Immature natural killer cell (primary cell): ENCODE results near the gene CDH4. TPM values are rescaled to one million over a fixed set of nuclear protein-coding genes. Genes with fewer than 3 reads are reported as not detected.

Experiments used
- DNase-seq, 3 donors: peaks; one replicate each; pipeline ENCODE4 v3.0.0; 2022; ENCODE audit warnings: mixed read lengths in 1 of 3
- H3K27ac Mint-ChIP-seq, 6 donors: one replicate each; pipeline ENCODE4 v1.8.0; 2020; ENCODE audit warnings: mixed read lengths in 6 of 6, mild to moderate bottlenecking in 5 of 6, inconsistent platforms in 4 of 6, moderate library complexity in 3 of 6
- H3K27me3 Mint-ChIP-seq, 3 donors: one replicate each; pipeline ENCODE4 v1.8.0; 2020 to 2021; ENCODE audit warnings: low read depth in 3 of 3, mild to moderate bottlenecking in 3 of 3, mixed read lengths in 3 of 3, moderate library complexity in 3 of 3, inconsistent platforms in 1 of 3
- H3K36me3 Mint-ChIP-seq, 3 donors: one replicate each; pipeline ENCODE4 v1.8.0; 2020; ENCODE audit warnings: mixed read lengths in 3 of 3, inconsistent platforms in 2 of 3, mild to moderate bottlenecking in 2 of 3
- H3K4me1 Mint-ChIP-seq, 2 donors: one replicate each; pipeline ENCODE4 v1.8.0; 2020; ENCODE audit warnings: inconsistent platforms in 2 of 2, mild to moderate bottlenecking in 2 of 2, mixed read lengths in 2 of 2, moderate library complexity in 1 of 2
- H3K4me3 Mint-ChIP-seq, 5 donors: one replicate each; pipeline ENCODE4 v1.8.0; 2020; ENCODE audit warnings: mild to moderate bottlenecking in 5 of 5, mixed read lengths in 5 of 5, inconsistent platforms in 3 of 5, moderate library complexity in 3 of 5
- H3K9me3 Mint-ChIP-seq, 6 donors: one replicate each; pipeline ENCODE4 v1.8.0; 2020; ENCODE audit warnings: mild to moderate bottlenecking in 6 of 6, mixed read lengths in 6 of 6, inconsistent platforms in 4 of 6, moderate library complexity in 3 of 6
- polyA plus RNA-seq, 3 donors: library from polyadenylated mRNA; unstranded; fragments of 300-500 nt; fragmentation: Illumina TruSeq; gene quantifications; one replicate each; pipeline ENCODE4 v1.2.3, GENCODE V29; 2021

CDH4 gene
- polyA plus RNA-seq, 3 donors from 2014 or later, result not detected

GRCh38 chr20:61682114-61682995, 430.3 kb downstream of the CDH4 start:
- no peaks in the 10 kb centered on the region for H3K4me1 Mint-ChIP-seq
- H3K4me3 Mint-ChIP-seq, result no peak overlapping the region
- no peak overlapping the region for H3K27ac Mint-ChIP-seq
- no peak for DNase-seq
- peaks cover 0 to 5% (median 1%) of the 10 kb centered on the region in 6 donors for H3K9me3 Mint-ChIP-seq
- no peaks in the 10 kb centered on the region for H3K36me3 Mint-ChIP-seq
- H3K27me3 Mint-ChIP-seq, result peaks cover 2 to 3% (median 2%) of the 10 kb centered on the region in 3 donors

DNA sequence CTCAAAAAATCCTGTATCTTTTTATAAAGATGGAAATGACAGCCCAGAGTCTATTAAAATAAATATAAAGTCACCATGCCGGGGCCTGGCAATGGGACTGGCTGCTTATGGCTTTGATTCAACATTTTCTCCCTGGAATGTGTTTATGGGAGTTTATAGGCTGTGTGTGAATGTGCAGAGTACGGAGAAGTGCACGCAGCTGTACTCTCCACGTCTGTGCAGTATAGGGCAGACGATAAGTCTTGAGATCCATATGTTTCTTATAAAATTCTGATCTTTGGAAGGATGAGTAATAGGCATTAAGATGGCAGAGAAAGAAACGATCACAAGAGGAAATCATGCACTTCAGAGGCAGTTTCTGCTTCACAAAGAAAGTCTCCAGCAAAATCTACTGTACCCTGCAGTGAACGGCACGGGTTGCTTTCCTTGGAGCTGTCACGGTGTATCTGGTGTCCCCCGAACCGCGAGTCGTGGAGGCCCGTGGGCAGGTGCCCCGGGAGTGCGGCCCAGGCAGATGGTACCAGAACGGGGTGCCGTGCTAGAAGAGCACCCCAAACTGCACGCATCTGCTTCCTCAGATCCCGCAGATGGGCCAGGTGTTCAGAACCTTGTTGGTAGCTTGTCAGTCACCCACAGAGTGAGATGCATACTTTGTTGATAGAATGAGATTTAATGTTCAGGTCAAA, 431.1 kb downstream of the CDH4 start:
- H3K27me3 Mint-ChIP-seq, result peaks cover 1 to 3% (median 2%) of the 10 kb centered on the region in 3 donors
- DNase-seq, result no peak
- H3K4me3 Mint-ChIP-seq, result no peak overlapping the region
- no peak overlapping the region for H3K27ac Mint-ChIP-seq
- no peaks in the 10 kb centered on the region for H3K4me1 Mint-ChIP-seq
- H3K9me3 Mint-ChIP-seq, result peaks cover 0 to 5% (median 1%) of the 10 kb centered on the region in 6 donors
- H3K36me3 Mint-ChIP-seq, result no peaks in the 10 kb centered on the region

DNA sequence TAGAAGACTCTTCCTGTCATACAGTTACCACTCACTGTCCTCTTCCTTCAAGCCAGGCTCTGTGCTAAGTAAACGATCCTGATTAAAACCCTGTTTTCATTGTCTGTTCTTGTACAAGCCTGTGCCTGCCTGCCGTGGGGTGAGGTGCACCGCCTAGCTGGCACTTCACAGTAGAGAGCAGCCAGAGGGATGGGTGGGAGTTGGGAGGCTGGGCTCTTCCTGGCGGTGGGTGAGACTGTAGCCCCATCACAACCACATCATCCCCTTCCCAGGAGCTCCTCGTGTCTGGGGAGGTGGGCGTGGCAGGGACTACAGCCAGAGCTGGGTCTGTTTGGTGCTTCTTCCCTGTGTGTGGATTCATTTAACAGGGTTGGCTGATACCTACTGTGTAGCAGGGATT, 431.7 kb downstream of the CDH4 start:
- peaks cover 0 to 4% (median 1%) of the 10 kb centered on the region in 6 donors for H3K9me3 Mint-ChIP-seq

DNA sequence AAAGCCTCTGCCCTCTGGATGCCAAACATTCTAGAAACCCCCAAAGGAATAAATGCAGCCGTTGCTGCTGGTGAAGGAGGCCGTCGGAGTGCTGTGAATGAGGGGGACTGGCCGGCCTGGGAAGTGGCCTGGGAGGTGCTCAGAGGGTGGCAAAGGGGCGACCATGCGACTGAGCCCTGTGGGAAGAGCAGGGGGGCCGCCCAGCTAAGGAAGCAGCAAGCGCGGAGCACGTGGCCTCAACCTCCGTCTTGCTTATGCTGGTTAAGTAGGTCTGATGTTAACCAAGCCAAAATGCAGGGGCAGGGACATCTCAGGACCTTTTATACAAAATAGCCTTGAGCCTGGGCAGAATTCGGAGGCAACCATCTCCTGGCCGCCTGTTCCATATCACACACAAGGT, 432.1 kb downstream of the CDH4 start:
- DNase-seq, result no peak
- Mint-ChIP-seq H3K27me3 (peaks cover 0 to 5% (median 2%) of the 10 kb centered on the region in 3 donors), H3K9me3 (peaks cover 0 to 4% (median 1%) of the 10 kb centered on the region in 6 donors), H3K27ac (no peak overlapping the region), H3K36me3 (no peaks in the 10 kb centered on the region), H3K4me1 (no peaks in the 10 kb centered on the region), H3K4me3 (no peak overlapping the region)

More for the DNA sequence above, 431.7 kb downstream of the CDH4 start:
- H3K27me3 Mint-ChIP-seq, result peaks cover 0 to 3% (median 2%) of the 10 kb centered on the region in 3 donors
- H3K4me3 Mint-ChIP-seq, result no peak overlapping the region
- H3K36me3 Mint-ChIP-seq, result no peaks in the 10 kb centered on the region
- DNase-seq, result no peak
- H3K27ac Mint-ChIP-seq, result no peak overlapping the region
- no peaks in the 10 kb centered on the region for H3K4me1 Mint-ChIP-seq

GRCh38 chr20:61684583-61685235, 432.6 kb downstream of the CDH4 start:
- H3K4me1 Mint-ChIP-seq, result no peaks in the 10 kb centered on the region

DNA sequence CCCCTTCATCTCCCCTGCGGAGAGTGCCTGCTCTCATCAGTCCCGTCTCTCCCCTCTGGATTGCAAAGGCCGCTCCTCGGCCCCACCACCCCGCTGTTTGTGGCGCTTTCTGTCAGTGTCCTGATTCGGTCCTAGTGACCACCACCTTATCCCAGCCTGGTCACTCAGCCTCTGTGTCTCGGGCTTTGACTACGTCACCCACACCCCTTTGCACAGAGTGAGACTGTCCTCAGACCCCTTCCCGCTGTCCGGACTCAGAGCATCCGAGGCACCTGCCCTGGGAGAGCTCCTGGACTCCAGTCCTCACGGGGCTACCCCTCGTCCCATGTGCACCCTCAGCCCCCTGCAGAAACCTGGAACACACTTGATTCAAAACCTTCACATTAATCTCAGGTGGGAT, 433.4 kb downstream of the CDH4 start:
- Mint-ChIP-seq H3K27ac (no peak overlapping the region), H3K27me3 (peaks cover 0 to 3% (median 3%) of the 10 kb centered on the region in 3 donors), H3K4me3 (no peak overlapping the region), H3K36me3 (no peaks in the 10 kb centered on the region), H3K4me1 (no peaks in the 10 kb centered on the region), H3K9me3 (peaks cover 0 to 6% (median 3%) of the 10 kb centered on the region in 6 donors)
- no peak for DNase-seq

More at GRCh38 chr20:61684583-61685235, 432.6 kb downstream of the CDH4 start:
- Mint-ChIP-seq H3K36me3 (no peaks in the 10 kb centered on the region), H3K27ac (no peak overlapping the region), H3K27me3 (peaks cover 0 to 5% (median 2%) of the 10 kb centered on the region in 3 donors), H3K4me3 (no peak overlapping the region), H3K9me3 (peaks cover 0 to 4% (median 2%) of the 10 kb centered on the region in 6 donors)
- DNase-seq, result no peak

GRCh38 chr20:61686051-61686936, 434.2 kb downstream of the CDH4 start:
- H3K4me1 Mint-ChIP-seq, result no peaks in the 10 kb centered on the region
- peaks cover 0 to 6% (median 3%) of the 10 kb centered on the region in 6 donors for H3K9me3 Mint-ChIP-seq
- H3K27ac Mint-ChIP-seq, result no peak overlapping the region
- no peaks in the 10 kb centered on the region for H3K36me3 Mint-ChIP-seq
- peaks cover 0 to 3% (median 3%) of the 10 kb centered on the region in 3 donors for H3K27me3 Mint-ChIP-seq
- no peak overlapping the region for H3K4me3 Mint-ChIP-seq
- no peak for DNase-seq

- no peak for DNase-seq
- no peaks in the 10 kb centered on the region for H3K36me3 Mint-ChIP-seq
- no peak overlapping the region for H3K4me3 Mint-ChIP-seq
- H3K27me3 Mint-ChIP-seq, result peaks cover 0 to 3% (median 3%) of the 10 kb centered on the region in 3 donors
- no peak overlapping the region for H3K27ac Mint-ChIP-seq
- no peaks in the 10 kb centered on the region for H3K4me1 Mint-ChIP-seq
- H3K9me3 Mint-ChIP-seq, result peaks cover 0 to 6% (median under 1%) of the 10 kb centered on the region in 6 donors
Measured at GRCh38 chr20:61688411-61688810, 436.4 kb downstream of the CDH4 start.

DNA sequence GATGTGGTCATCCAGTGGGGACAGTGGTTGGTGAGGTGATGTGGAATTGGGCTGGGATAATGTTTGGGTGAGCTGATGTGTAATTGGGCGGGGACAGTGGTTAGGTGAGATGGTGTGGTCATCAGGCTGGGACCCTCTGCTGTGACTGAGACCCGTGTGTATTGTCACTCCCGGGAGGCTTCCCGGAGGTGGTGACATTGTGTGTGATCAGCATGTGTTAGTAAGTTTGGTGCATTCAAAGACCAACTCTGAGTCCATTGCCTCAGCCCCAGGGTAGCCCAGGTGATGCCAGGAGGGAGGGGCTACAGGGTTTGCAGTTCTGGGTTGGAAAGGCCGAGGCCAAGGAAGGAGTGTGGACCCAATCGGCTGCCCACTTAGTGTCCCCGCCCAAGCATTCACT, 438.1 kb downstream of the CDH4 start:
- Mint-ChIP-seq H3K27ac (no peak overlapping the region), H3K36me3 (no peaks in the 10 kb centered on the region), H3K27me3 (peaks cover 0 to 3% (median 3%) of the 10 kb centered on the region in 3 donors), H3K4me1 (no peaks in the 10 kb centered on the region), H3K4me3 (no peak overlapping the region), H3K9me3 (peaks cover 0 to 6% (median 0%) of the 10 kb centered on the region in 6 donors)
- no peak for DNase-seq

- no peak overlapping the region for H3K27ac Mint-ChIP-seq
- H3K9me3 Mint-ChIP-seq, result peaks cover 0 to 6% (median 0%) of the 10 kb centered on the region in 6 donors
- no peak overlapping the region for H3K4me3 Mint-ChIP-seq
Measured at GRCh38 chr20:61690993-61691838, 439.2 kb downstream of the CDH4 start.

DNA sequence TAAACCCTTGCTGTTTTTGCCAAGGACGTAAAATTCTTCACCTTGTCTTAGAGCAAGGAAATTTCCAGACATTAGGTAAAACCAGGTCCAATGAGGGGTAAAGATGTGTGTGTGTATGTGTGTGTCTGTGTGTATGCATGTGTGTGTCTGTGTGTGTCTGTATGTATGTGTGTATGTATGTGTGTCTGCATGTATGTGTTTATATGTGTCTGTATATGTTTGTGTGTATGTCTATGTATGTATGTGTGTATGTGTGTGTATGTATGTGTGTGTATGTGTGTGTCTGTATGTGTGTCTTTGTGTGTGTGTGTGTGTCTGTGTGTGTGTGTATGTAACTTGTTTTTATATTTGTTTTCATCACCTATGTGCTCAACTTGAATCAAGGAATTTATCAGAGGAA, 439.9 kb downstream of the CDH4 start:
- no peaks in the 10 kb centered on the region for H3K36me3 Mint-ChIP-seq
- H3K4me1 Mint-ChIP-seq, result no peaks in the 10 kb centered on the region
- no peak overlapping the region for H3K4me3 Mint-ChIP-seq
- peaks cover 0 to 6% (median under 1%) of the 10 kb centered on the region in 6 donors for H3K9me3 Mint-ChIP-seq
- H3K27ac Mint-ChIP-seq, result no peak overlapping the region
- no peak for DNase-seq
- H3K27me3 Mint-ChIP-seq, result peaks cover 0 to 3% (median 3%) of the 10 kb centered on the region in 3 donors

More at GRCh38 chr20:61690993-61691838, 439.2 kb downstream of the CDH4 start:
- DNase-seq, result no peak
- Mint-ChIP-seq H3K4me1 (no peaks in the 10 kb centered on the region), H3K27me3 (peaks cover 0 to 3% (median 3%) of the 10 kb centered on the region in 3 donors), H3K36me3 (no peaks in the 10 kb centered on the region)

DNA sequence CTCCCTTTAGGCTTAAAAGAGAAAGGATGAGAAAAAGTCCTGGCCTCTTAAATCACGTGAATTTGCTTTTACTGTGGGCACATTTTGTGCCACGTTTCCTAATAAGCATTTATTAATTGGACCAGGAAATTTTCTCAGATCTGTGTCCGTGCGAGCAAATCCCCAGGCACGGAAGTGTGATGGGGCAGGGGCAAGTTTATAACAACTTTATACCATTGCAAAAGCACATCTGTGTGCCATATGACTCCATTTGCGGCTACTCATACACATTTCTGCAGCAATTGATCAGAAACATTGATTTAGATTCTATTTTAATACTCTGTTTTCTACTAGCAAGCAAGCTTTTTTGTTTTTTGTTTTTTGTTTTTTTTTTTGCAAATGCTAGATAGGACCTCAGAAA, 440.4 kb downstream of the CDH4 start:
- no peak overlapping the region for H3K4me3 Mint-ChIP-seq
- H3K4me1 Mint-ChIP-seq, result no peaks in the 10 kb centered on the region
- H3K9me3 Mint-ChIP-seq, result peaks cover 0 to 6% (median 0%) of the 10 kb centered on the region in 6 donors
- no peak for DNase-seq
- H3K27ac Mint-ChIP-seq, result no peak overlapping the region
- peaks cover 0 to 1% (median 1%) of the 10 kb centered on the region in 3 donors for H3K27me3 Mint-ChIP-seq
- no peaks in the 10 kb centered on the region for H3K36me3 Mint-ChIP-seq
